A673 (cell line): ENCODE measurements around the gene PDCD10.

Experiments used
- CTCF ChIP-seq: fragments of 300-800, 200-600 bp; sonication (generic); conservative IDR thresholded peaks from 2 replicates; pipeline ENCODE4 v1.5.1; 2017; ENCODE audit warnings: low read depth, mild to moderate bottlenecking, antibody characterized with exemption, low read length, moderate library complexity, mixed read lengths
- EZH2 ChIP-seq: fragments of 200-600 bp; sonication (generic); IDR thresholded peaks from 2 replicates; pipeline ENCODE4 v1.6.1; 2017; ENCODE audit warnings: borderline replicate concordance, low read depth, mild to moderate bottlenecking, mixed read lengths, antibody characterized with exemption, low read length; ENCODE audit not compliant: poor library complexity, severe bottlenecking

- no peak for TF ChIP-seq EZH2
- no peak for TF ChIP-seq CTCF
Observed at GRCh38 chr3:167754049-167754448, 19.4 kb upstream of the PDCD10 start.
